Activated CD4-positive, alpha-beta memory T cell treated with anti-CD3 and anti-CD28 coated beads, Interleukin-2, amount 10 ng/mL, durations not matched to agents 7 days and 5 days (primary cell): Measurements from ENCODE around the gene CADM1. TPM values are rescaled to one million over a fixed set of nuclear protein-coding genes. Genes with fewer than 3 reads are reported as not detected.
"Not testable (repeated sequence)": the region's sequence is repeated elsewhere in the genome, so short reads cannot be mapped to it uniquely, and the experiment has no call there.

ENCODE experiments used
- CTCF ChIA-PET: fragments of 350-600 bp; sonication (Branson Sonifier 250); formaldehyde crosslinking; loops from one replicate; lab custom pipeline; 2021; ENCODE audit warnings: antibody characterized with exemption, inconsistent platforms; lab: Charles Lee
- POLR2A ChIA-PET: fragments of 350-600 bp; sonication (Branson Sonifier 250); formaldehyde crosslinking; loops from one replicate; lab custom pipeline; 2021; ENCODE audit warnings: antibody characterized with exemption; lab: Charles Lee
- DNase-seq: peaks from one replicate; pipeline ENCODE4 v3.0.0-alpha.2; 2020
- H3K27ac Mint-ChIP-seq: one replicate; pipeline ENCODE4 v1.8.0; 2021; ENCODE audit warnings: mild to moderate bottlenecking, mixed read lengths
- H3K27me3 Mint-ChIP-seq: one replicate; pipeline ENCODE4 v1.8.0; 2021; ENCODE audit warnings: mixed read lengths
- H3K36me3 Mint-ChIP-seq: one replicate; pipeline ENCODE4 v1.8.0; 2021; ENCODE audit warnings: low read depth, mixed read lengths
- H3K4me1 Mint-ChIP-seq: one replicate; pipeline ENCODE4 v1.8.0; 2021; ENCODE audit warnings: mixed read lengths
- H3K4me3 Mint-ChIP-seq: one replicate; pipeline ENCODE4 v1.8.0; 2021; ENCODE audit warnings: mild to moderate bottlenecking, mixed read lengths
- H3K9me3 Mint-ChIP-seq: one replicate; pipeline ENCODE4 v1.8.0; 2021; ENCODE audit warnings: mixed read lengths
- total RNA-seq, 2 experiments: library from RNA; stranded (reverse); gene quantifications; one replicate each; pipeline ENCODE4 v1.2.3, GENCODE V29; 2021

The CADM1 gene
- total RNA-seq, 2 experiments from 2014 or later: 1.7 to 2.5 TPM

- CTCF ChIA-PET: no interaction called here
- H3K27me3 Mint-ChIP-seq: no peaks in the 10 kb centered on the region
- no peak overlapping the region for H3K4me3 Mint-ChIP-seq
- no peak for DNase-seq
- H3K27ac Mint-ChIP-seq: no peak overlapping the region
- no peaks in the 10 kb centered on the region for H3K36me3 Mint-ChIP-seq
- H3K9me3 Mint-ChIP-seq: no peaks in the 10 kb centered on the region
- POLR2A ChIA-PET: no interaction called here
- H3K4me1 Mint-ChIP-seq: no peaks in the 10 kb centered on the region
These were observed 22.7 kb downstream of the CADM1 start for GRCh38 chr11:115481528-115481927.

- ChIA-PET POLR2A (no interaction called here), CTCF (no interaction called here)
- Mint-ChIP-seq H3K9me3 (no peaks in the 10 kb centered on the region), H3K27ac (no peak overlapping the region), H3K4me3 (no peak overlapping the region), H3K36me3 (no peaks in the 10 kb centered on the region), H3K27me3 (no peaks in the 10 kb centered on the region), H3K4me1 (no peaks in the 10 kb centered on the region)
- no peak for DNase-seq
These were observed 23.6 kb downstream of the CADM1 start for GRCh38 chr11:115480611-115481010.

GRCh38 chr11:115477410-115477809 is 26.8 kb downstream of the CADM1 start:
- no peaks in the 10 kb centered on the region for H3K9me3 Mint-ChIP-seq
- ChIA-PET POLR2A (no interaction called here), CTCF (no interaction called here)
- no peaks in the 10 kb centered on the region for H3K27me3 Mint-ChIP-seq
- H3K4me3 Mint-ChIP-seq: no peak overlapping the region
- H3K4me1 Mint-ChIP-seq: no peaks in the 10 kb centered on the region
- DNase-seq: no peak
- no peak overlapping the region for H3K27ac Mint-ChIP-seq
- H3K36me3 Mint-ChIP-seq: no peaks in the 10 kb centered on the region

- Mint-ChIP-seq H3K27me3 (no peaks in the 10 kb centered on the region), H3K4me1 (no peaks in the 10 kb centered on the region), H3K27ac (no peak overlapping the region), H3K4me3 (no peak overlapping the region), H3K36me3 (no peaks in the 10 kb centered on the region), H3K9me3 (no peaks in the 10 kb centered on the region)
- CTCF ChIA-PET: no interaction called here
- no peak for DNase-seq
- POLR2A ChIA-PET: no interaction called here
These were observed 27.5 kb downstream of the CADM1 start for GRCh38 chr11:115476463-115477286.

GRCh38 chr11:115475564-115475963 is 28.7 kb downstream of the CADM1 start:
- ChIA-PET CTCF (no interaction called here), POLR2A (no interaction called here)
- Mint-ChIP-seq H3K4me1 (no peaks in the 10 kb centered on the region), H3K27ac (no peak overlapping the region), H3K4me3 (no peak overlapping the region), H3K27me3 (no peaks in the 10 kb centered on the region), H3K9me3 (no peaks in the 10 kb centered on the region), H3K36me3 (no peaks in the 10 kb centered on the region)
- no peak for DNase-seq

- POLR2A ChIA-PET, CTCF ChIA-PET: not testable (repeated sequence)
These were observed 29.9 kb downstream of the CADM1 start for GRCh38 chr11:115474306-115474705.

GRCh38 chr11:115473167-115473566 is 31.0 kb downstream of the CADM1 start:
- no peak for DNase-seq
- CTCF ChIA-PET: no interaction called here
- Mint-ChIP-seq H3K36me3 (no peaks in the 10 kb centered on the region), H3K4me3 (no peak overlapping the region), H3K27me3 (no peaks in the 10 kb centered on the region), H3K4me1 (no peaks in the 10 kb centered on the region), H3K9me3 (no peaks in the 10 kb centered on the region), H3K27ac (no peak overlapping the region)
- POLR2A ChIA-PET: no interaction called here

More at GRCh38 chr11:115474306-115474705, 29.9 kb downstream of the CADM1 start:
- H3K27me3 Mint-ChIP-seq, DNase-seq, H3K4me3 Mint-ChIP-seq, H3K4me1 Mint-ChIP-seq, H3K27ac Mint-ChIP-seq, H3K9me3 Mint-ChIP-seq, H3K36me3 Mint-ChIP-seq: not testable (repeated sequence)

GRCh38 chr11:115471367-115471766 is 32.8 kb downstream of the CADM1 start:
- Mint-ChIP-seq H3K4me1 (no peaks in the 10 kb centered on the region), H3K27me3 (no peaks in the 10 kb centered on the region), H3K36me3 (no peaks in the 10 kb centered on the region), H3K9me3 (no peaks in the 10 kb centered on the region), H3K4me3 (no peak overlapping the region), H3K27ac (no peak overlapping the region)
- ChIA-PET CTCF (no interaction called here), POLR2A (no interaction called here)
- DNase-seq: no peak

GRCh38 chr11:115470928-115471327 is 33.3 kb downstream of the CADM1 start:
- no peak for DNase-seq
- Mint-ChIP-seq H3K4me3 (no peak overlapping the region), H3K4me1 (no peaks in the 10 kb centered on the region), H3K27ac (no peak overlapping the region), H3K27me3 (no peaks in the 10 kb centered on the region), H3K36me3 (no peaks in the 10 kb centered on the region), H3K9me3 (no peaks in the 10 kb centered on the region)
- ChIA-PET CTCF (no interaction called here), POLR2A (no interaction called here)

GRCh38 chr11:115469361-115469760 is 34.9 kb downstream of the CADM1 start:
- ChIA-PET POLR2A (no interaction called here), CTCF (no interaction called here)
- Mint-ChIP-seq H3K36me3 (no peaks in the 10 kb centered on the region), H3K9me3 (no peaks in the 10 kb centered on the region), H3K27ac (no peak overlapping the region), H3K4me3 (no peak overlapping the region), H3K4me1 (no peaks in the 10 kb centered on the region), H3K27me3 (no peaks in the 10 kb centered on the region)
- no peak for DNase-seq

GRCh38 chr11:115466122-115466521 is 38.1 kb downstream of the CADM1 start:
- no peaks in the 10 kb centered on the region for H3K9me3 Mint-ChIP-seq
- POLR2A ChIA-PET: no interaction called here
- DNase-seq: no peak
- no peak overlapping the region for H3K27ac Mint-ChIP-seq
- no peaks in the 10 kb centered on the region for H3K27me3 Mint-ChIP-seq
- H3K4me1 Mint-ChIP-seq: no peaks in the 10 kb centered on the region
- no peak overlapping the region for H3K4me3 Mint-ChIP-seq
- CTCF ChIA-PET: no interaction called here
- no peaks in the 10 kb centered on the region for H3K36me3 Mint-ChIP-seq

- Mint-ChIP-seq H3K9me3 (no peaks in the 10 kb centered on the region), H3K27me3 (no peaks in the 10 kb centered on the region), H3K4me1 (no peaks in the 10 kb centered on the region), H3K4me3 (no peak overlapping the region), H3K36me3 (no peaks in the 10 kb centered on the region), H3K27ac (no peak overlapping the region)
- POLR2A ChIA-PET: no interaction called here
- CTCF ChIA-PET: no interaction called here
- DNase-seq: no peak
These were observed 39.9 kb downstream of the CADM1 start for GRCh38 chr11:115464269-115464668.

- ChIA-PET POLR2A (interaction anchor here (0.6 kb wide), 1 partner anchor 272 kb away, joined by 3 read pairs; no protein-coding TSS in a partner anchor), CTCF (no interaction called here)
- no peaks in the 10 kb centered on the region for H3K27me3 Mint-ChIP-seq
- H3K9me3 Mint-ChIP-seq: no peaks in the 10 kb centered on the region
- no peaks in the 10 kb centered on the region for H3K4me1 Mint-ChIP-seq
- H3K27ac Mint-ChIP-seq: no peak overlapping the region
- no peaks in the 10 kb centered on the region for H3K36me3 Mint-ChIP-seq
- H3K4me3 Mint-ChIP-seq: no peak overlapping the region
- no peak for DNase-seq
These were observed 40.6 kb downstream of the CADM1 start for GRCh38 chr11:115463606-115464005.

- no peak for DNase-seq
- H3K36me3 Mint-ChIP-seq: no peaks in the 10 kb centered on the region
- H3K27me3 Mint-ChIP-seq: no peaks in the 10 kb centered on the region
- H3K9me3 Mint-ChIP-seq: no peaks in the 10 kb centered on the region
- no peak overlapping the region for H3K27ac Mint-ChIP-seq
- POLR2A ChIA-PET: no interaction called here
- no peaks in the 10 kb centered on the region for H3K4me1 Mint-ChIP-seq
- CTCF ChIA-PET: no interaction called here
- no peak overlapping the region for H3K4me3 Mint-ChIP-seq
These were observed 41.5 kb downstream of the CADM1 start for GRCh38 chr11:115462757-115463156.
